ENCODE results near the gene P2RY11.

Gene P2RY11

DNA sequence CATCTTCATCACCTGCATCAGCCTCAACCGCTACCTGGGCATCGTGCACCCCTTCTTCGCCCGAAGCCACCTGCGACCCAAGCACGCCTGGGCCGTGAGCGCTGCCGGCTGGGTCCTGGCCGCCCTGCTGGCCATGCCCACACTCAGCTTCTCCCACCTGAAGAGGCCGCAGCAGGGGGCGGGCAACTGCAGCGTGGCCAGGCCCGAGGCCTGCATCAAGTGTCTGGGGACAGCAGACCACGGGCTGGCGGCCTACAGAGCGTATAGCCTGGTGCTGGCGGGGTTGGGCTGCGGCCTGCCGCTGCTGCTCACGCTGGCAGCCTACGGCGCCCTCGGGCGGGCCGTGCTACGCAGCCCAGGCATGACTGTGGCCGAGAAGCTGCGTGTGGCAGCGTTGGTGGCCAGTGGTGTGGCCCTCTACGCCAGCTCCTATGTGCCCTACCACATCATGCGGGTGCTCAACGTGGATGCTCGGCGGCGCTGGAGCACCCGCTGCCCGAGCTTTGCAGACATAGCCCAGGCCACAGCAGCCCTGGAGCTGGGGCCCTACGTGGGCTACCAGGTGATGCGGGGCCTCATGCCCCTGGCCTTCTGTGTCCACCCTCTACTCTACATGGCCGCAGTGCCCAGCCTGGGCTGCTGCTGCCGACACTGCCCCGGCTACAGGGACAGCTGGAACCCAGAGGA is 2.6 kb downstream of the P2RY11 start:
- no peak for DNase-seq

DNA sequence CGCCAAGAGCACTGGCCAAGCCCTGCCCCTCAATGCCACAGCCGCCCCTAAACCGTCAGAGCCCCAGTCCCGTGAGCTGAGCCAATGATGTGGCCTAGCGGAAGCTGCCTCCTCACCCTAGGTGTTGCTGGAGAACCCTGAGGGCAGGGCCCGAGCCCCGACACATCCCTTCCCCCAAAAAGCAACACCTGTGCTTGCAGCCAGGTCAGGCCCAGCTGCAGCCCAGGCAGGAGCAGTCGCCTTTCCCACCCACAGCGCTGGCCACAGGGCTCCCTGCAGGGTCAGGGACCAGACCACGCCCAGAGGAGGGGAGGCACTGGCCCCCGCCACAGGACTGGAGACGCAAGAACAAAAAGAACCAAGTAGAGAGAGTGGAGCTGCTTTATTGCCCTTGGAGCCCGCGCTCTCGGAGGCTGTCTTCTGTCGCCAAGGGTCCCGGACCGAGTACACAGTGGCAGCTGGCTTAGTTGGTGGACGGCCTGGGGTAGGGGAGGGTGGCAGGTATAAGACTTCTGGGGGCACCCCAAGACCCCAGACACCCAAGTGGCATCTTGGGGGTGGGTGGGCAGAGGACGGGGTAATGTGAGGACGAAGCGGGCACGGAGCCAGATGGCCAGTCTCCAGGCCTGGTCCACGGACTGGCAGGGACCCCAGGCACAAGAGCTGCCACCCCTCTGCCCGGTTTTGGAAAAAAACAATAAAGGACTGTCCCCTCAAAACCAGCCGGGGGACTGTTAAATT is 3.3 kb downstream of the P2RY11 start:
- no peak for DNase-seq

- DNase-seq: no peak
Observed at GRCh38 chr19:10115392-10116084, 4.0 kb downstream of the P2RY11 start.

DNA sequence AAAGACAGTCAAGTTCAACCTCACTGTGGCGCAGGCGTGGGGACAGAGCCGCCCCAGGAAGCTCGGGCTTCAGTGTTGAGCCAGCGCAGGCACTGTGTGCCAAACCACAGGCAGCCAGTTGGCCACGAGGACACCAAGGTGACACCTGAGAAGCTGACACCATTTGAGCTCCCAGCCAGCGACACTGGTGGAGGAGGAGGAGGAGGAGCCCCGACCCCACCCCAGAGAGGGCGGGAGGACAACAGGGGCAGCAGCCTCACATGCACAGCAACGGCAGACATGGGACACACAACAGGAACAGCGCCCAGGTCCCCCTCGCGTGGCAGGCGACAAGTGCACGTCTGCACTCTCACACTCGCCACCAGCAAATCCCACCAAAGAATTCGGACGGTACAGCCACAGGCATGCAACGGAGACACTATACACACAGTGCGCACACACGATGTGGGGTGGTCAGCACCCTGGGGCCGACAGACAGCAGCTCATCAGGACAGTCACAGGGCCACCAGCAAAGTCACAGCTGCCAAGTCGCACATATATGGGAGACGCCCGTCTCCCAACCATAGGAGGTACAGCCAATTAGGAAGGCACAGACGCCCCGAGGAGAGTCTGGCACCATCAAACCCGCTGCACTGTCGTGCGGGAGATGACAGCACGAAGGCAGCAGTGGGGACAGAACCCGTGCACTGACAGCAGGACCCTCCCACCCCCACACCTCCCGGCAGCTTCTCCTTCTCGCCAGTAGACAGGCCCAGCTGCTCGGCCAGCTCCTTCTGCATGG is 4.8 kb downstream of the P2RY11 start:
- no peak for DNase-seq

GRCh38 chr19:10116866-10117616 is 5.5 kb downstream of the P2RY11 start:
- no peak for DNase-seq

- no peak for DNase-seq
Observed at GRCh38 chr19:10118960-10119359, 7.5 kb downstream of the P2RY11 start.

GRCh38 chr19:10120538-10121189 is 9.2 kb downstream of the P2RY11 start:
- no peak for DNase-seq

GRCh38 chr19:10122045-10122444 is 10.6 kb downstream of the P2RY11 start:
- DNase-seq: no peak

DNA sequence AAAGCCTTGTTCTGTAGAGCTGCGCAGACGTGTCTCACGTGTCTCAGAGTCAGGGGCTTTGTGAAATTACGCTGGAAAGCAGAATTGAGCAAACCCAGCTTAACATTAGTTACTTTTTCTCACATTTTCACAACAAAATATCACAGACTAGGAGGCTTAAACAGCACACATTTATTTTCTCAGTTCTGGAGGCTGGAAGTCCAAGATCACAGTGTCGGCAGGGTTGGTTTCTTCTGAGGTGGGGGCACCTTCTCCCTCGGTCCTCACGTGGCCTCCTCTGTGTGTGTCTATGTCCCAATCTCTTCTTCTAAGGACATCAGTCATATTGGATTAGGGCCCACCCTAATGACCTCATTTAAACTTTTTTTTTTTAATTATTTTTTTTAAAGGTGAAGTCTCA is 12.9 kb downstream of the P2RY11 start:
- no peak for DNase-seq

DNA sequence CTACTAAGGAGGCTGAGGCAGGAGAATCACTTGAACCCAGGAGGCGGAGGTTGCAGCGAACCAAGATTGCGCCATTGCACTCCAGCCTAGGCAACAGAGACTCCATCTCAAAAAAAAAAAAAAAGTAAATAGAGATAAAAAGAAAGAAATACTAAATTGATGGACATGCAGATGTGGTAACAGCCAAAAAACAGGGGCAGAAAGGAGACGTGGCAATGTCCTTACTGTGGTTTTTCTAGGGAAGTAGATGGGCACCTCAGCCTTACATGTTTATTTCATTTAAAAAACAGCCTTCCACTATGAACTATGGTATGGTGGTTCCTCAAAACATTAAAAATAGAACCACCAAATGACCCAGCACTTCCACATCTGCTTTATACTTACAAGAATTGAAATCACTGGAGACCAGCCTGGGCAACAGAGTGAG is 14.7 kb downstream of the P2RY11 start:
- DNase-seq: no peak

DNA sequence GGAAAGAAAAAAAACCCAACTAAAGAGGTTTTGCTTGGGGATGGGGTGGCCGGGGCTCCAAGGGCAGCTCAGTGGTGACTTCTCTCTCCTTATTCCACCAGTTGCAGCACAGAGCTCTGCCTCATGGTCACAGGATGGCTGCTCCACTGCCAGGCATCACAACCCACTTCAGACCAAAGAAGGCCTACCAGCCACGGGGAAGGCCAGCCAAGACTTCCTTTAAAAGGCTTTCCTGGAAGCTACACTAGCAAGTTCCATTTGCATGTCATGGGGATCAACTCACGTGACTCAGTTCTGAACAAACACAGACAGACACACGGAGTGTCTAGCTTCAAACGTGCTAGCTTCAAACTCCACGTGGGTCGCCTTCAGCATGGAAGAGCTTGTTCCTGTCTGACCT is 21.4 kb downstream of the P2RY11 start:
- DNase-seq: no peak

- DNase-seq: no peak
Observed at GRCh38 chr19:10133596-10133995, 22.1 kb downstream of the P2RY11 start.

DNA sequence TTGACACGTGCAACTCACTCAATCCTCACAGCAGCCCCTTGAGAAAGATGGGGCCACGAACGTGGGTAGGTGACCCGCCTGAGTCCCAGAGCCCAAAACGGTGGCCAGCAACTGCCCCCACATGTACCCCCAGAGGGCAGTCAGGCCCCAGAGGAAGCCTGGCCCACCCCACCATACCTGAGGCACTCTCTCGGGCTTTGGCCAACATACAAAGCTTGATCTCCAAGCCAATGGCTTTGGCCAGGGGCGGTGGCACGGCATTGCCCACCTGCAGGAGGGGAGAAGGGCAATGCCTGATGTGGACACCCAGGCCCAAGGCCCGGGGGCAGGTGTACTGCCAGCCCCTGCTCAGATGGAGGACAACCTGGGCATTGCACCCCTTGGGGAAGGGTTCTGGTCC is 22.5 kb downstream of the P2RY11 start:
- DNase-seq: no peak

- no peak for DNase-seq
Observed at GRCh38 chr19:10135551-10136334, 24.2 kb downstream of the P2RY11 start.

DNA sequence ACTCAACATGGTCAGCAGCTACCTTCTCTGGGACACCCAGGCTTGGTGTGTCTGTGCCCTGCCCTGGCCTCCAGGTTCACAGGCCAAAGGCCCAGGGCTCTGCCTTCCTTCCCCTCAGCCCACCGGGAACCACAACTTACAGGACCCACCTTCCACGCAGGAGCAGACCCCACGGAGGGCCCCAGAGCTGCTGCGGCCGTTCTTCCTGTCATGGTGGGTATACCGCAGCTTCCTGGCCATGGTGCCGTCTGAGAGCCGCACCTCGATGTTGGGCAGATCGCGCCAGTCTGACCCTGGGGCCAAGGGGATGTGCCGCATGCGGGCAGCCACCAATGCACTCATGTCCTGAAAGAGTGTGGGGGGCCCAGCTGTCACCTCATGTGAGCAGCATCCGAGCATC is 25.4 kb downstream of the P2RY11 start:
- DNase-seq: no peak

DNA sequence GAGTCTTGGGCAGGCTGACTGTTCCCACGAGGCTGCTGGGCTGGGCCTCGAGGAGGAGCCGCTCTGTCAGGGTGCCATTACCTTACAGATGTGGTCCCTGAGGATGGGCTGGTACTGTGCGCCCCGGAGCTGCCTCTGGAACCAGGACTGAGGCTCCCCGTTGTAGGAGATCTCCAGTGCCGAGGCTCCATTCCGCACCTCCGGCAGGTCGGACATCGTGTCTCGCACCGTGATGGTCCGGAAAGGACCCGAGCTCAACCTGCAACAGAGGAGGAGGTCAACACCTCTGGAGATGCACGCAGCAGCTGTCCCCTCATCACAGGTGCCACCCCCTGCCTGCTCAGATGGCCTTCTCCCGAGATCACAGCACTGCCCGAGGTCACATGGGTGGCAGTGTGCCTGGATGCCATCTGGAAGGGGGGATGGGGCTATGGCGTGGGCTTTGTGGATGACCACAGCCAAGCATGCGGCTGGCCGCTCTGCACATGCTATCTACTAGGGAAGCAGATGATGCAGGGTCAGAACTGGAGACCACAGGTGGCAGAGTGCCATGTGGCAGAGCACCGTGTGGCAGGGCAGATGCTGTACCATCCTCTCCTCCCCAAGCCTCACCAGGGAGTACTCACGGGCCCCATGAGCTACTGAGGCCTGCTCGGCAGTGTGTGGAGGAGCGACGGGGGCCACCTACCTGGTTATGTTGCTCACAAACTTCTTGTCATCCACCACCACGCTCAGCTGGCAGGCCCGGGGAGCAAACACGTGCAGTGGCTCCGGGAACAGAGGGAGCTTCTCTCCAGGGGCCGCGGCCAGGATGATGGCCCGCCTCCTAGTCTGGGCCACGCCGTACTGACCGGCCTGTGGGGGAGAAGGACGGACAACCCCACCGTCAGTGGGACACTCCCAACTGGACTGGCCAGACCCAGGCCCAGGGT is 26.5 kb downstream of the P2RY11 start:
- no peak for DNase-seq

DNA sequence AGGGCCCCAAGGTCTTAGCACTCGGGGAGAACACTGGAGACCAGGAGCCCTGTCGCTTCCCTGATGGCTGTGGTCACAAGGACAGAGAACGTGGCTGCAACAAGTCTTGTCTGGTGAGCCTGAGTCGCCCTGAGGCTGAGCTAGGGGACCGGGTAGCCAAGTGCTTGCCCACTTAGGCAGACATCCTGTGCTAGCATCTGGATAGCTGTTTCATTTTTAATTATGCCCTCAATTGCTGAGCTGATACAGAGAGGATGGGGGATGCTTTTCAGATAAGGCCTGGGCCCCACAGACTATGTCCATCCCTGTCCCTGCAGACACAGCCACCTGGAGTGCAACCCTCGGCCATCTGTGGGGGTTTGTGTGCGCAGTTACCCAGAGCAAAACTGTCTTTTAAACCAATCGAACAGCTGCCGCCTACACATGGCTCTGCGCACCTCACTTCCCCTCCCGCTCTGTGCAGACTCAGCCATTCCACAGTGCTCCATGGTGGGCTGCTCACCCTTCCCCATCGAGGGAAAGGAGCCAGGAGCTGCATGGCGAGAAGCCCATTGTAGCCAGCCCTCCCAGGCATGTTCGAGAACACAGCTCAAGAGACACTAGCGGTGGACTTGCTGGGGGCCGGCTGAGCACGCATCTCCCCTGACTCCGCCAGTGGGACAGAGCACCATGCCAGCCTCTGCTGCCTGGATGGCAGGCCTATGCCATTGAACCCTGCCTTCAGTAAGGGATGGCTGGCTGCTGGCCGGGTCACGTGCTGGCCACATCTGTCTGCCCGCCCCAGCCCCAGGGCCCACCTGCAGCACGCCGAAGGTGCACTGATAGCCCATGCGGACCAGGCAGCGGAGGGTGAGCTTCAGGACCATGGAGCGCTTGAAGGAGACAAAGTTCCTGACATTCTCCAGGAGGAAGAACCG is 27.6 kb downstream of the P2RY11 start:
- DNase-seq: no peak

GRCh38 chr19:10139952-10140351 is 28.5 kb downstream of the P2RY11 start:
- DNase-seq: no peak

- no peak for DNase-seq
Observed at GRCh38 chr19:10141479-10141878, 30.0 kb downstream of the P2RY11 start.
